Glutamatergic neuron (in vitro differentiated cells): ENCODE data around the gene RSAD2. TPM values are rescaled to one million over a fixed set of nuclear protein-coding genes. Genes with fewer than 3 reads are reported as not detected.

ENCODE experiments used
- DNase-seq: peaks from one replicate; pipeline ENCODE4 v3.0.0; 2022
- H3K27ac Mint-ChIP-seq: one replicate; pipeline ENCODE4 v1.8.0; 2020; ENCODE audit warnings: mild to moderate bottlenecking, mixed read lengths, inconsistent platforms; ENCODE audit not compliant: unreplicated experiment
- H3K27me3 Mint-ChIP-seq: one replicate; pipeline ENCODE4 v1.8.0; 2020; ENCODE audit warnings: mild to moderate bottlenecking, moderate library complexity, mixed read lengths, inconsistent platforms; ENCODE audit not compliant: unreplicated experiment
- H3K36me3 Mint-ChIP-seq: one replicate; pipeline ENCODE4 v1.8.0; 2020; ENCODE audit warnings: mild to moderate bottlenecking, mixed read lengths, inconsistent platforms; ENCODE audit not compliant: unreplicated experiment
- H3K4me1 Mint-ChIP-seq: one replicate; pipeline ENCODE4 v1.8.0; 2020; ENCODE audit warnings: mild to moderate bottlenecking, low read depth, mixed read lengths, inconsistent platforms; ENCODE audit not compliant: unreplicated experiment
- H3K4me3 Mint-ChIP-seq: one replicate; pipeline ENCODE4 v1.8.0; 2020; ENCODE audit warnings: mild to moderate bottlenecking, mixed read lengths, inconsistent platforms; ENCODE audit not compliant: unreplicated experiment
- H3K9me3 Mint-ChIP-seq: one replicate; pipeline ENCODE4 v1.8.0; 2020; ENCODE audit warnings: mild to moderate bottlenecking, moderate library complexity, mixed read lengths, inconsistent platforms; ENCODE audit not compliant: unreplicated experiment
- total RNA-seq: library from RNA; stranded (reverse); fragmentation: NEBNext Ultra II Directional; extraction: Animal tissue kit (Norgen Biotek cat#: 25700); gene quantifications from one replicate; pipeline ENCODE4 v1.2.1, GENCODE V29; 2021; ENCODE audit not compliant: unreplicated experiment
- TF ChIP-seq, protein P1 (sequence below): fragments of 200-600 bp; sonication (generic); IDR thresholded peaks from one replicate; pipeline ENCODE4 v1.5.0; 2021; ENCODE audit not compliant: partially characterized antibody, unreplicated experiment

The RSAD2 gene
- total RNA-seq, 1 donor from 2014 or later = not detected

DNA sequence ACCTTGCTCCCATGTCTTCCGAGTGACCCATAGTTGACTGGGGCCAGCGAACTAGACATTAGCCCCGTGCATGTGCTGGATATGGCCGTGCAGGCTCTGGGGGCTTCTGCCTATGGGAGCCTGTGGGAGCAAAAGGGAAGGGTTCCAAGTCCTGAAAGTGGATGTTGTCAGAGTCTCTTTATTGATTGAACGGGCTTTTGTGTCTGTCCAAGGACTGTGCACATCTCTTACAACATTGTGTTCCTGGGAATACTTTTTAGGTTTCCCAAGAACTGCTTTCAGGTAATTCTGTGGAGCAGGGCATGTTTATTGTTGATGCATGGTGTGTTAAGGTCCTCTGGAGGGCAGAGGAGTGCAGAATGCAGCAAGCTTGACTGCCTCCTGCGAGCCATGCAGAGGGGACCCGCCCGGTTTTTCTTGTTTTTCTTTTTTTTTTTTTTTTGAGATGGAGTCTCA is 44.7 kb downstream of the RSAD2 start:
- Mint-ChIP-seq H3K27ac (no peak overlapping the region), H3K9me3 (peaks cover 9% of the 10 kb centered on the region), H3K27me3 (peaks cover 3% of the 10 kb centered on the region), H3K36me3 (peaks cover 5% of the 10 kb centered on the region), H3K4me3 (no peak overlapping the region), H3K4me1 (peaks cover 48% of the 10 kb centered on the region)
- TF ChIP-seq, protein P1, sequence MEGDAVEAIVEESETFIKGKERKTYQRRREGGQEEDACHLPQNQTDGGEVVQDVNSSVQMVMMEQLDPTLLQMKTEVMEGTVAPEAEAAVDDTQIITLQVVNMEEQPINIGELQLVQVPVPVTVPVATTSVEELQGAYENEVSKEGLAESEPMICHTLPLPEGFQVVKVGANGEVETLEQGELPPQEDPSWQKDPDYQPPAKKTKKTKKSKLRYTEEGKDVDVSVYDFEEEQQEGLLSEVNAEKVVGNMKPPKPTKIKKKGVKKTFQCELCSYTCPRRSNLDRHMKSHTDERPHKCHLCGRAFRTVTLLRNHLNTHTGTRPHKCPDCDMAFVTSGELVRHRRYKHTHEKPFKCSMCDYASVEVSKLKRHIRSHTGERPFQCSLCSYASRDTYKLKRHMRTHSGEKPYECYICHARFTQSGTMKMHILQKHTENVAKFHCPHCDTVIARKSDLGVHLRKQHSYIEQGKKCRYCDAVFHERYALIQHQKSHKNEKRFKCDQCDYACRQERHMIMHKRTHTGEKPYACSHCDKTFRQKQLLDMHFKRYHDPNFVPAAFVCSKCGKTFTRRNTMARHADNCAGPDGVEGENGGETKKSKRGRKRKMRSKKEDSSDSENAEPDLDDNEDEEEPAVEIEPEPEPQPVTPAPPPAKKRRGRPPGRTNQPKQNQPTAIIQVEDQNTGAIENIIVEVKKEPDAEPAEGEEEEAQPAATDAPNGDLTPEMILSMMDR = no peak
- DNase-seq = no peak

DNA sequence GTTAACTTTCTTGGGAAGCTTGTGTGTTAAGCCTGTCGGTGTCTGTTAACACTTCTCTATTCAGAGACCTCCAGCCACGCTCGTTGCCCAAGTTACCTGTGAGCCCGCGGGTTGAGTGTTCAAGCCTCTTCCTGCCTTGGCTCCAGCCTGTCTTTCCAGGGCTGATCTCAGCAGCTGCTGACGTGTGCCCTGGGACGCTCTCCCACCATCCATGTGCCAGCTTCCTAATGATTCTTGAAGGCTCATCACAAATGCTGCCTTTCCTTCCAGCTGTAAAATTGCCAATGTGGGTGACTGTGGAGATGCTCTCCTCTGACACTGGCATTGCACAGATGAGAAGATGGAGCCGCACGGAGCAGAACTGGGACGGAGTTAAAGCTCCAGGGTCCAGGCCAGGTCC is 45.7 kb downstream of the RSAD2 start:
- H3K4me1 Mint-ChIP-seq = peaks cover 53% of the 10 kb centered on the region
- peaks cover 9% of the 10 kb centered on the region for H3K9me3 Mint-ChIP-seq
- peak overlapping the region; percentile 33 for H3K4me3 Mint-ChIP-seq
- H3K27ac Mint-ChIP-seq = peak overlapping the region; percentile 38
- TF ChIP-seq, protein P1 = no peak
- peaks cover 5% of the 10 kb centered on the region for H3K36me3 Mint-ChIP-seq
- DNase-seq = no peak
- peaks cover 3% of the 10 kb centered on the region for H3K27me3 Mint-ChIP-seq

DNA sequence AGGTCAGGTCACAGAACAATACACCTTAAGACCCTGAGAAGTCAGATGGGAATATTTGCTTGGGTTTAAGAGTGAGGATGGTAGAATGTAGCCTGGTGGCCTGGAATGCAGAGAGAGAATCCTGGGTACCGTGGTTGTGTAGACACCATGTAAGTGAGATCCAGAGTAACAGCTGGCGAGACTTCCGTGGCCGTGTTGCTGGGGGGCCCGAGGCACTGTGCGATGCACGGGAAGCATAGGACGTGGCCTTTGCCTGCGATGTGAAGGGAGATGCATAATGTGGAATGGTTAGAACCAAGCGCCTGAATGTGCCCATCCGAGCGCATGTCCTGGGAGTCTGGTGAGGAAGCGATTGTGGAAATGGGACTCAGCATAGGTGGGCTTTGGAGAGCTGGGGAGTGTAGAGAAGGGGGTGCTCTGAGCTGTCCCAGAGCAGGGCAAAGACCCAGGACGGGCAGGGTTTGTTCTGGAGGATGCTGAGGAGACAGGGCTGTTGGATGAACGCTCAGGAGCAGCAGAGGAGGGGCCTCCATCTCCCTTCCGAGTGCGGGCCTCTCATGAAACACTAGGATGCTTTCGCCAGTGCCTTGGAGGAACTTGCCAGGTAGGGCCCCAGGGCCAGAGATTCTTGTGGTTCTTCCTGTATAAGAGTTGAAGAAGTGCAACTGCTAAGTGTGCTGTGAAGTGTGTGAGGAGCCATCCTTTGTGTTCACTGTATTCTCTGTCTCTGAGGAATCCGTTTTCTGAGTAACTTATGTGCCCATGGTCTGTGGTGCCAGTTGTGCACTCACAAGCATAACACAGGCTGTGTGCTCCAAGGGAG is 46.7 kb downstream of the RSAD2 start:
- Mint-ChIP-seq H3K4me3 (peak overlapping the region; percentile 18), H3K27me3 (peaks cover 3% of the 10 kb centered on the region), H3K9me3 (peaks cover 8% of the 10 kb centered on the region), H3K27ac (no peak overlapping the region), H3K4me1 (peaks cover 50% of the 10 kb centered on the region), H3K36me3 (peaks cover 5% of the 10 kb centered on the region)
- TF ChIP-seq, protein P1 = no peak
- no peak for DNase-seq

GRCh38 chr2:6924924-6925409 is 47.4 kb downstream of the RSAD2 start:
- H3K27ac Mint-ChIP-seq = no peak overlapping the region
- H3K4me1 Mint-ChIP-seq = peaks cover 50% of the 10 kb centered on the region
- no peak for DNase-seq
- H3K9me3 Mint-ChIP-seq = peaks cover 7% of the 10 kb centered on the region
- H3K4me3 Mint-ChIP-seq = no peak overlapping the region
- H3K36me3 Mint-ChIP-seq = peaks cover 5% of the 10 kb centered on the region
- TF ChIP-seq, protein P1 = no peak
- peaks cover 2% of the 10 kb centered on the region for H3K27me3 Mint-ChIP-seq
